C4-2B (cell line): ENCODE results near the gene SERTAD1.

ENCODE experiments used
- ZFX ChIP-seq: fragments of 450-650 bp; IDR thresholded peaks from 2 replicates; pipeline ENCODE4 v1.6.1; 2017
- TF ChIP-seq, protein P1 (sequence below): fragments of 450-650 bp; conservative IDR thresholded peaks from 2 replicates; pipeline ENCODE4 v1.5.1; 2017; ENCODE audit warnings: mild to moderate bottlenecking

DNA sequence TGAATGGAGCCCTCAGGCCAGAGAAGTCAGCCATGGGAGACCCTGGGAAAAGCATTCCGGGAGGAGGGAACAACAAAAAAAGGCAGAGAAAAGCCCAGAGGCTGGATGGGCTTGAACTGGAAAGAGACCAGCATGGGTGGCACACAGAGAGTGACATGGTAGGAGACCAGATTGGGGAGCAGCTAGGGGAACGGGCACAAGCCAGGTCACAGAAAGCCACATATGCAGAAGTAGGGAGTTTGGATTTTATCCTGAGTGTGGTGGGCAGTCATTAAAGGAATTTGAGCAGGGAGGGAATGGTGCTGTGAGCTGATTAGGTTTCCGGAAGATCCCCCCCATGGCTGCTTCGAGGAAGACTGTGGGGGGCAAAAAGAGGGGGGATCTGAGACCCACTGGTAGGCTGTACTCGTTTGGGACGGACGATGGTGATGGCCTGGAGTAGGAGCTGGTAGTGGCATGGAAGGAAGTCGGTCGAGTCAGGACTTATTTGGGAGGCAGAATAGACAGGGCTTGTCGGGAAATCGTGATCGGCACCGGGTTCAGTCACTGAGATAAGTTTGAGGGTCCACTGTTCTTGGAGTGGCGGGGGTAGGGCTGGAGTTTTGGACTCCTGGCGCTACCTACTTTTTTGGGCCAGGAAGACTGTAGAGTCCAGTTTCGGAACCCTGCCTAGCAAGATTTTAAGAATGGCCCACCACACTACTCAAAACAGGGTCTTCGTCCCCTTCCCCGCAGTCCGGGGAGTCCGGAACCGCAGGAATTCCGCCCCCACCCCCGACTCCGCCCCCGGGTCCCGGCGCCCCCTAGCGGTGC is 949 bp downstream of the SERTAD1 start:
- TF ChIP-seq, protein P1, sequence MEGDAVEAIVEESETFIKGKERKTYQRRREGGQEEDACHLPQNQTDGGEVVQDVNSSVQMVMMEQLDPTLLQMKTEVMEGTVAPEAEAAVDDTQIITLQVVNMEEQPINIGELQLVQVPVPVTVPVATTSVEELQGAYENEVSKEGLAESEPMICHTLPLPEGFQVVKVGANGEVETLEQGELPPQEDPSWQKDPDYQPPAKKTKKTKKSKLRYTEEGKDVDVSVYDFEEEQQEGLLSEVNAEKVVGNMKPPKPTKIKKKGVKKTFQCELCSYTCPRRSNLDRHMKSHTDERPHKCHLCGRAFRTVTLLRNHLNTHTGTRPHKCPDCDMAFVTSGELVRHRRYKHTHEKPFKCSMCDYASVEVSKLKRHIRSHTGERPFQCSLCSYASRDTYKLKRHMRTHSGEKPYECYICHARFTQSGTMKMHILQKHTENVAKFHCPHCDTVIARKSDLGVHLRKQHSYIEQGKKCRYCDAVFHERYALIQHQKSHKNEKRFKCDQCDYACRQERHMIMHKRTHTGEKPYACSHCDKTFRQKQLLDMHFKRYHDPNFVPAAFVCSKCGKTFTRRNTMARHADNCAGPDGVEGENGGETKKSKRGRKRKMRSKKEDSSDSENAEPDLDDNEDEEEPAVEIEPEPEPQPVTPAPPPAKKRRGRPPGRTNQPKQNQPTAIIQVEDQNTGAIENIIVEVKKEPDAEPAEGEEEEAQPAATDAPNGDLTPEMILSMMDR: 0 out of 2 replicates have a peak, but pooled peaks have one; percentile 32
- no peak for TF ChIP-seq ZFX
